ENCODE measurements around the gene GOLGB1.

Gene GOLGB1

DNA sequence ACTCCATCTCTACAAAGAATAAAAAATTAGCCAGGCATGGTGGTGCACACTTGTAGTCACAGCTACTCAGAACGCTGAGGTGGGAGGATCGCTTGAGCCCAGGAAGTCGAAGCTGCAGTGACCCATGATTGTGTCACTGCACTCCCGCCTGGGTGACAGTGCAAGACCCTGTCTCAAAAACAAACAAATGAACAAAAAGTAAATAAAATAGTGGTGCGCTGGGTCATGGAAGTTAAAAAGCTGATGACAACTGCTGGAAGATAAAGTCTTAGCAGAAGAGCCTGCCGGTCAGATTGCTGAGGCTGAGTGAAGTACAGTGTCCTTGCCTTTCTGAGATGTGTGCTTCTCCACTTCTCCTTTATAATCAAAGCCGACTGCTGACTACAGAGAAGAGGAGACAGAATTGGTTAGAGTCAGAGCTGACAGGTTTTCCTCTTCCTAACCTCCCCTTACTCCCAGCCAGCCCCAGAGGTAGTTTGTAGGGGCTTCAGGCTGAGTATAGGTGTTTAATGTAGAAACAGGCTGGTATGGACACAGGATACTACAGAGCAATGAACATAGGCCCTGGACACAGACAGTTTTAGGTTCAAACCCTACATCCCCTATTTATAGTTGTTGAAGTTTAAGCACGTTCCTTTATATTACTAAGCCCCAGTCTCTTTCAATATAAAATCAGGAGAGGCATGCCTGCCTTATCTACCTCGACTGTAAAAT is 106.8 kb downstream of the GOLGB1 start:
- no peak overlapping the region for H3K4me3 ChIP-seq (ENCODE audit: low read depth, low read length)
- no peak for DNase-seq (ENCODE audit: low read depth)
- no peak for TF ChIP-seq CTCF (IDR thresholded peaks at IDR 0.05; ENCODE audit: insufficient read depth, low read depth, low read length, missing control alignments)

- no peak overlapping the region for H3K4me3 ChIP-seq (ENCODE audit: low read depth, low read length)
- TF ChIP-seq CTCF (IDR thresholded peaks at IDR 0.05; ENCODE audit: insufficient read depth, low read depth, low read length, missing control alignments), result no peak
- DNase-seq (ENCODE audit: low read depth), result no peak
Measured at GRCh38 chr3:121641127-121641526, 108.4 kb downstream of the GOLGB1 start.

- no peak for TF ChIP-seq CTCF (IDR thresholded peaks at IDR 0.05; ENCODE audit: insufficient read depth, low read depth, low read length, missing control alignments)
- peak; percentile 29 for DNase-seq (ENCODE audit: low read depth)
- H3K4me3 ChIP-seq (ENCODE audit: low read depth, low read length), result no peak overlapping the region
Measured at GRCh38 chr3:121637922-121638321, 111.6 kb downstream of the GOLGB1 start.

DNA sequence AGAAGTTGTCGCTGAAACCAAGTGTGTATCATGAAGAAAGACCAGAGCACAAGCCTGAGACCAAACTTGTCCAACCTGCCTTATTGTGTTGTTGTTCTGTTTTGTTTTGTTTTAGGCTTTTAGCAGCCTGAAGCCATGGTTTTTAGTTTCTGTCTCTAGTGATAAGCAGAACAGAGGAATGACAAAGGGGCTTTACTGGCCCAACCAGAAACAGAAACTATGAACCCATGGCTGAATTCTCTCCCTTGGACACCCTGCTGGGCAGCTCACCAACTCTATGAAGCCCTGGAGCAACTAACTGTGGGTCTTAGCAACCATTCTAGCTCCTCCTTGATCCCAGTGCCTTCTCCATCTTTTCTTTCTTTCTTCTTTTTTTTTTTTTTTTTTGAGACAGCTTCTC is 119.2 kb downstream of the GOLGB1 start:
- no peak for TF ChIP-seq CTCF (IDR thresholded peaks at IDR 0.05; ENCODE audit: insufficient read depth, low read depth, low read length, missing control alignments)
- peak; percentile 29 for DNase-seq (ENCODE audit: low read depth)
- H3K4me3 ChIP-seq (ENCODE audit: low read depth, low read length), result no peak overlapping the region

- no peak for DNase-seq (ENCODE audit: low read depth)
- no peak overlapping the region for H3K4me3 ChIP-seq (ENCODE audit: low read depth, low read length)
- no peak for TF ChIP-seq CTCF (IDR thresholded peaks at IDR 0.05; ENCODE audit: insufficient read depth, low read depth, low read length, missing control alignments)
Measured at GRCh38 chr3:121629601-121630000, 119.9 kb downstream of the GOLGB1 start.

GRCh38 chr3:121627622-121628021 is 121.9 kb downstream of the GOLGB1 start:
- H3K4me3 ChIP-seq (ENCODE audit: low read depth, low read length), result no peak overlapping the region
- no peak for TF ChIP-seq CTCF (IDR thresholded peaks at IDR 0.05; ENCODE audit: insufficient read depth, low read depth, low read length, missing control alignments)
- DNase-seq (ENCODE audit: low read depth), result no peak

DNA sequence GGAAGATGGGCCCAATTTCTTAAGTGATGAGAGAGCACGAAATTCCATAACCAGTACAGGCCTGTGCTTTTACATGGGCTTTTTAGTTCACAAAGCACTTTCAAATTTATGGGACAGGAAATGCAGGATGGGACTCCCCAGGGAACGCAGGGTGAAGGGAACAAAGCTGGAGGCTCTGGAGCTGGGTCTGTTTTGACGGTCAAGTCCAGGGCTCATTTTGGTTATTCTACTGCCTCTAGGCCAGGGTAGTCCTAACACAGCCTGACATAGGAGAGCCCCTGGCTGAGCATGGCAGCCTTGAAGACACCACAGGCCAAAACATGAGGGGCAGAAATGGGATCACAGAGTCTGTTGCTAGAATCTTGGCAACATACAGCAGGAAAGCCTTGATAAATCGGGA is 122.3 kb downstream of the GOLGB1 start:
- no peak for TF ChIP-seq CTCF (IDR thresholded peaks at IDR 0.05; ENCODE audit: insufficient read depth, low read depth, low read length, missing control alignments)
- no peak overlapping the region for H3K4me3 ChIP-seq (ENCODE audit: low read depth, low read length)
- no peak for DNase-seq (ENCODE audit: low read depth)
